ENCODE measurements around the gene EPAS1.
A peak's percentile ranks its signal among the peaks of the same experiment; 100 is the strongest.

EPAS1 gene

GRCh38 chr2:46364797-46365457 lies 67.7 kb downstream of the EPAS1 start:
- no peak for DNase-seq (ENCODE audit: low read depth in 2 of 2)

- no peak for DNase-seq (ENCODE audit: low read depth in 2 of 2)
Measured at GRCh38 chr2:46365913-46366667, 68.9 kb downstream of the EPAS1 start.

GRCh38 chr2:46366668-46367052 lies 69.5 kb downstream of the EPAS1 start:
- no peak for DNase-seq (ENCODE audit: low read depth in 2 of 2)

GRCh38 chr2:46367286-46367685 lies 70.1 kb downstream of the EPAS1 start:
- no peak for DNase-seq (ENCODE audit: low read depth in 2 of 2)

GRCh38 chr2:46368401-46368800 lies 71.2 kb downstream of the EPAS1 start:
- DNase-seq (ENCODE audit: low read depth in 2 of 2) = no peak

GRCh38 chr2:46369783-46370182 lies 72.6 kb downstream of the EPAS1 start:
- peak in 1 of 2 donors; percentile 3 for DNase-seq (ENCODE audit: low read depth in 2 of 2)

- no peak for DNase-seq (ENCODE audit: low read depth in 2 of 2)
Measured at GRCh38 chr2:46371854-46372253, 74.6 kb downstream of the EPAS1 start.

GRCh38 chr2:46372475-46372874 lies 75.3 kb downstream of the EPAS1 start:
- DNase-seq (ENCODE audit: low read depth in 2 of 2) = no peak

- DNase-seq (ENCODE audit: low read depth in 2 of 2) = no peak
Measured at GRCh38 chr2:46373238-46373637, 76.0 kb downstream of the EPAS1 start.

GRCh38 chr2:46375566-46376125 lies 78.4 kb downstream of the EPAS1 start:
- no peak for DNase-seq (ENCODE audit: low read depth in 2 of 2)

- no peak for DNase-seq (ENCODE audit: low read depth in 2 of 2)
Measured at GRCh38 chr2:46376586-46376985, 79.4 kb downstream of the EPAS1 start.

GRCh38 chr2:46377101-46377581 lies 79.9 kb downstream of the EPAS1 start:
- DNase-seq (ENCODE audit: low read depth in 2 of 2) = no peak

GRCh38 chr2:46377666-46378560 lies 80.7 kb downstream of the EPAS1 start:
- DNase-seq (ENCODE audit: low read depth in 2 of 2) = no peak

- DNase-seq (ENCODE audit: low read depth in 2 of 2) = no peak
Measured at GRCh38 chr2:46378616-46379015, 81.4 kb downstream of the EPAS1 start.

GRCh38 chr2:46379213-46380037 lies 82.2 kb downstream of the EPAS1 start:
- DNase-seq (ENCODE audit: low read depth in 2 of 2) = no peak

- DNase-seq (ENCODE audit: low read depth in 2 of 2) = no peak
Measured at GRCh38 chr2:46380038-46380940, 83.1 kb downstream of the EPAS1 start.

GRCh38 chr2:46381263-46381849 lies 84.1 kb downstream of the EPAS1 start:
- no peak for DNase-seq (ENCODE audit: low read depth in 2 of 2)

GRCh38 chr2:46381871-46382270 lies 84.7 kb downstream of the EPAS1 start:
- DNase-seq (ENCODE audit: low read depth in 2 of 2) = no peak

GRCh38 chr2:46382331-46383112 lies 85.3 kb downstream of the EPAS1 start:
- no peak for DNase-seq (ENCODE audit: low read depth in 2 of 2)
